Right hindlimb (tissue), 1 donor: Measurements from ENCODE around the gene GATA3.

Source experiments
- DNase-seq: peaks from one replicate; pipeline ENCODE4 v3.0.0-alpha.2; 2018

Gene GATA3

GRCh38 chr10:8065651-8066050 is 11.2 kb downstream of the GATA3 start:
- DNase-seq: no peak

DNA sequence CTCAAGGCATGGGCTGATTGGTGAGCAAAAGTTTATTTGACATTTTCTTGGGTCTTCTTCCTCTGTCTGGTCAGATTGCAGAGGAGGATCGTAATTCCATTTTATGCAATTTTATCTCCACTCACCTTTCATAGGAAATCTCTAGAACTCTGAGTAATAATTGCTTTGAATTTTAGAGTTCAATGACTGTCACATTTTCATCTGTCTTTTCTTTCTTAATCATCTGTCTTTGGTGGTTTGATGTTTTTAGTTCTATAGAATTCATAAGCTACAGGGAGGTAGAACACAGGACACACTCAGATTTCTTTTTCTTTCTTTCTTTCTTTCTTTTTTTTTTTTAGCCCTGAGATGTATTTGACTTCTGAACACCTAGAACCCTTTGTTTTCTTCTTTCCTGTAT is 11.6 kb downstream of the GATA3 start:
- DNase-seq: no peak

DNA sequence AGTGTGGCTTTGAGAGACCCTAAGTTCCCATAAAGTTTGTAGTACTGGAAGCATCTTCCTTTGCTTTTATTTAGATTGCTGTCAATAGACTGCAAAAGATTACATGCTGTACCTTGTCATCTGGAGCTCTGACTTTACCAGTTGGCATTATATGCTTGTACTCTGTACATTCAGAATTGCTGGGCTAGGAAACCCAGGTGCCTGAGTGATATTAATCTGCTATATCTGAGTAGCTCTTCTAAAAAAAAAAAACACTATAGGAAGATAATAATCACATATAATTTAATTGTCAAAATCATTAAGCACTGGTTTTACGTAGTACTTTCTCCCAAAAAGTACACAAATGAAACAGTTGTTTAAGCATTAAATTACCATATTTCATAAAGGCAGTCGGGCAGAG is 12.3 kb downstream of the GATA3 start:
- DNase-seq: no peak

DNA sequence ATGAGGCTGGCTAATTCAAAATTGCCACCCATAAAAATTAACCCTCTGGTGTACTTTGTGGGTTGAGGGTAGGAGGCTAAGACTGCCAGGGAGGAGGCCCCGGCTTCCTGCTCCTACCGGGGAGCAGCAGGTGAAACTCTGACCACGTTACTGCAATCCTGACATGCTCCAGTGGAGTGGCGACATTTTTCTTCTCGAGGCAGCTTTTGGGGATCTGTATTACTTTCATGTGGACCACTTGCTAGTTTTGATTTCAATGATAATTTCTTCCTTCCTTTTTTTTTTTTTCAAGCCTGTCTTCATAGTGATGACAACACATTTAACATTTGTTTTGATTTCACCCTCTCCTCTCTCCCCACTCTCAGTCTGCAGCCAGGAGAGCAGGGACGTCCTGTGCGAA is 14.6 kb downstream of the GATA3 start:
- DNase-seq: no peak

DNA sequence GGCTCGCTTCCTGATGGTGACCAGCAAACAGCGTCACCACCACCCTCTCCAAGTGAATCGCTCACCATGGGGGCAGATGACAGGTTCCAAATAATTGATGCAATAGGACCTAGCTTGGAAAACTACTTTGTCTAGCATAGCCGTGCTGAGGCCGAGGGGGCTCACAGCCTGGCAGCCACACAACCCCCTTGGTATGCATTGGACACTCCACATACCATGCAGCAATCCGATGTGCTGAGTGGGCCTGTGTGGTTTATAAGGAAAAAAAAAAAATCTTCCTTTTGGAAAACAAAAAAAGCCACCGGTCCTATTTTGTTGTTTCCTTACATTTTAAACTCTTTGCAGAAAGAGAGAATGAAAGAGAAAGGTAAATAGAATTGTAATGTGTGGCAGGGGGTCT is 15.1 kb downstream of the GATA3 start:
- DNase-seq: no peak

GRCh38 chr10:8070440-8070839 is 16.0 kb downstream of the GATA3 start:
- no peak for DNase-seq

DNA sequence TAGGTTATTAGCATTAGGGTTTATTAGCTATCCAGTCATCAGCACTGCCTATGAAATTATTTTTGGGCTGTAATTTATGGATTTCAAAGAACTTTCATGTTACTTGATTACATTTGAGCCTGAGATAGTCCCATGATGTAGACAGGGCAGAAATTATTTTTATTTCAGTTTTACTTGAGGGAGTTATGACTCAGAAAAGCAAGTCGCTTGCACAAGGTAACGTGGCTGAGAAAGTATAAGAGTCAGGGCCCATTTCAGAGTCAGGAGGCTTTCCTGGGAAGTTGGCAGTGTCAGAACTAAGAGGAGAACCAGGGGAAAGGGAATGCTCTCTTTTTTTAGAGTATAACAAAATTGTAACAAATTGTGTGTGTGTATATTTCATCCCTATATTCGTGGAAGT is 16.5 kb downstream of the GATA3 start:
- no peak for DNase-seq

DNA sequence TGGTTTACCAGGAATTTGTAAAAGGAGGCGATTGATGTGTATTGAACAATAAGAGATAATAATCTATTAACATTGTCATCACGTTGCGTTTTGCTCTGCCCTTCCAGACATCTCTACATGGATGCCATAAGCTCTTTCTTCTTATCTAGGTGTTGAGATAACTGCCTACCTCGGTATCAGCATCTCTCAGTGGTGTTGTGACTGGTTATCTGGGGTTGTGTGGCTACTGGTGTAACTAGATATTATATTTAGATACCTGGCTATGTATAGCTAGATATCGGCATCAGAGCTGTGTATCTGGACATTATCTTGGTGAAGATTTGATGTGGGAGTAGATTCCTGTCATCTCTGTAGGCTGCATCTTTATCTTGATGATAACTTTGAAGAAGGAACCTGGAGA is 17.2 kb downstream of the GATA3 start:
- DNase-seq: no peak

- no peak for DNase-seq
Measured at GRCh38 chr10:8072211-8072610, 17.7 kb downstream of the GATA3 start.

DNA sequence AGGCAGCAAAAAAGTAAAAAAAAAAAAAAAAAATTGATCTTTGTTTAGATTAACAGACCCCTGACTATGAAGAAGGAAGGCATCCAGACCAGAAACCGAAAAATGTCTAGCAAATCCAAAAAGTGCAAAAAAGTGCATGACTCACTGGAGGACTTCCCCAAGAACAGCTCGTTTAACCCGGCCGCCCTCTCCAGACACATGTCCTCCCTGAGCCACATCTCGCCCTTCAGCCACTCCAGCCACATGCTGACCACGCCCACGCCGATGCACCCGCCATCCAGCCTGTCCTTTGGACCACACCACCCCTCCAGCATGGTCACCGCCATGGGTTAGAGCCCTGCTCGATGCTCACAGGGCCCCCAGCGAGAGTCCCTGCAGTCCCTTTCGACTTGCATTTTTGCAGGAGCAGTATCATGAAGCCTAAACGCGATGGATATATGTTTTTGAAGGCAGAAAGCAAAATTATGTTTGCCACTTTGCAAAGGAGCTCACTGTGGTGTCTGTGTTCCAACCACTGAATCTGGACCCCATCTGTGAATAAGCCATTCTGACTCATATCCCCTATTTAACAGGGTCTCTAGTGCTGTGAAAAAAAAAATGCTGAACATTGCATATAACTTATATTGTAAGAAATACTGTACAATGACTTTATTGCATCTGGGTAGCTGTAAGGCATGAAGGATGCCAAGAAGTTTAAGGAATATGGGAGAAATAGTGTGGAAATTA is 19.4 kb downstream of the GATA3 start:
- no peak for DNase-seq

GRCh38 chr10:8074881-8075280 is 20.4 kb downstream of the GATA3 start:
- no peak for DNase-seq

GRCh38 chr10:8075282-8076260 is 21.1 kb downstream of the GATA3 start:
- DNase-seq: no peak

- no peak for DNase-seq
Measured at GRCh38 chr10:8076933-8077332, 22.4 kb downstream of the GATA3 start.

GRCh38 chr10:8078027-8078426 is 23.5 kb downstream of the GATA3 start:
- DNase-seq: no peak

DNA sequence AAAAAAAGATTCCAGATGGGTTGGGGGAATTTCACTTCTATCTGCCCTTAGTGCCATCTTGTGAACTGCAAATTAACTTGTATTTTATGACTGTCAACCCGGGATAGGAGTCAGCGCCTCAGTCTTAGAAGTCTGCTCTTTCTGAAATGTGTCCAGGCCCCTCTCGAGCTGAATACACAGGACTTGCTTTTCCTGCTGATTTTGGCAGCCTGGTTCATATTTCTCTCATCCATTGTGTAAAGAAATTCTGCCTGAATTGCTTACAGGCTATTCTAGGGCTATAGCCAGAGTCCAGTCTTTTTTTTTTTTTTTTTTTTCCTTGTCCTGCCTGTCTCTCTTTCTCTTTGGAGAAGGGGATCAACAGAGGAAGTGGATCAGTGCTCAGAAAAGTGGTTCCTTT is 24.6 kb downstream of the GATA3 start:
- DNase-seq: no peak

DNA sequence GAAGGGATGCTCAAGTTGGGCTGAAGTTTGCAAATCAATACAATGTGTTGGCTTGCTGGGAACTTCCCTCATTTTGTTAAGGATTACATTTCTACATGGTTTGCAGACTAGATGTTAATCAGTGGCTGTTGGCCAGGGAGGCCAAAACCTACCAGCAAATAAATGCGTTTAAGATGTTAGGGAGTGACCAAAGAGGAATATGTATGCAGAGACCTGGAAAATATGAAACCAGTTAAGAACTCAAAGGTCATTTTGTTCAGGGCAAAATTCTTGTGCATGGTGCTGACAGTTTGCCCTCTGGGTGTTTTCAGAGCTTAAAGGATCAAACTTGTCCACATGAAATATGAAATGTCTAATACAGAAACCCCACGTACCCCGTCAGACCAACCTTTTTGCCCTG is 30.3 kb downstream of the GATA3 start:
- no peak for DNase-seq

DNA sequence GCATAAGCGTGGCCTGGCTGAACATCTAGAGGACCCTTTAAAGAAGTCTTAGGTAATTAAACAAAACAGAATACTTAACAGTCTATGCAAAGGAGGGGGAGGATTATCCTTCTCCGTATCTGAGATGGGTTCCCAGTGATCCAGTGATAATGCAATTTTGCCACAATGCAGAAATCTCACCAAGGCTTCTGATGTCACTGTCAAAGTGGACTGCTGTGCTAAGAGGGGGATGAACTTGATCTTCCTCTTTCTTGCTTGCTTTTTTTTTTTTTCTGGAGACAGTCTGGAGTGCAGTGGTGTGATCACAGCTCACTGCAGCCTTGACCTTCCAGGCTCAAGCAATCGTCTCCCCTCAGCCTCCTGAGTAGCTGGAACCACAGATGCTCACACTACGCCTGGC is 30.8 kb downstream of the GATA3 start:
- no peak for DNase-seq

GRCh38 chr10:8086315-8086714 is 31.8 kb downstream of the GATA3 start:
- no peak for DNase-seq

DNA sequence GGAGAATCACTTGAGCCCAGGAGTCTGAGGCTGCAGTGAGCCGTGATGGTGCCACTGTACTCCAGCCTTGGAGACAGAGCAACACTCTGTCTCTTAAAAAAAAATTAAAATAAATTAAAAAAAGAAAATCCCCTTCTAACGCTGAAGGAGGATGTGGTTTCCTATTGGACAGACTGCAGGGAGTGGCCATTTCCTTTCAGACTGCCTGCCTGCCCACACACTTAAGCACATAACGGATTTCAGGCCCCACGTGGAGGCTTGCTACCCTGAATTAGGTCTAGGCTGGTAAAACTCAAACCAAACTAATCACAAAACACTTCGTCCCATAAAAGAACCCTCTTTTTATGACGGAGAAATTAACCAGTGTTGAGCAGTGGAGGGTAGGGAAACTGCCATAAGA is 34.0 kb downstream of the GATA3 start:
- no peak for DNase-seq

GRCh38 chr10:8092428-8092827 is 37.9 kb downstream of the GATA3 start:
- no peak for DNase-seq

- no peak for DNase-seq
Measured at GRCh38 chr10:8095959-8096358, 41.5 kb downstream of the GATA3 start.

GRCh38 chr10:8096931-8097330 is 42.4 kb downstream of the GATA3 start:
- DNase-seq: no peak

DNA sequence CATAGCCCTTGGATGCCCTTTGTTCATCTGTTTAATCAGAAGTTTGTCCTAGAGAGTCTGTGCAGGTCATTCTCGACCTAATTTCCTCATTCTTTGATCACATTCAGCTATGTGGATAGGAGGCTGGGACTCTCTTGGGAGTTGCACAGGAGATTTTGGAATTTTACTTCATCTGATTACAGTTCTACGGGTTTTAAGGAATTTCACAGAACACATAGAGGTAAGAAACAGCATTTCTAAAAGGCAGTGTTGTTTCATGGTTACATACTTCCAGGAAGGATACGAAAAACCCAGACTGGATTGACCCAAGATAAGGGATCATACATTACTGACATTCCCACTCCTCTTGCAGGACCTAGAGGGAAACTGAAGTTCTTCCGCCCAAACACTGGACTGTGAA is 45.9 kb downstream of the GATA3 start:
- no peak for DNase-seq

DNA sequence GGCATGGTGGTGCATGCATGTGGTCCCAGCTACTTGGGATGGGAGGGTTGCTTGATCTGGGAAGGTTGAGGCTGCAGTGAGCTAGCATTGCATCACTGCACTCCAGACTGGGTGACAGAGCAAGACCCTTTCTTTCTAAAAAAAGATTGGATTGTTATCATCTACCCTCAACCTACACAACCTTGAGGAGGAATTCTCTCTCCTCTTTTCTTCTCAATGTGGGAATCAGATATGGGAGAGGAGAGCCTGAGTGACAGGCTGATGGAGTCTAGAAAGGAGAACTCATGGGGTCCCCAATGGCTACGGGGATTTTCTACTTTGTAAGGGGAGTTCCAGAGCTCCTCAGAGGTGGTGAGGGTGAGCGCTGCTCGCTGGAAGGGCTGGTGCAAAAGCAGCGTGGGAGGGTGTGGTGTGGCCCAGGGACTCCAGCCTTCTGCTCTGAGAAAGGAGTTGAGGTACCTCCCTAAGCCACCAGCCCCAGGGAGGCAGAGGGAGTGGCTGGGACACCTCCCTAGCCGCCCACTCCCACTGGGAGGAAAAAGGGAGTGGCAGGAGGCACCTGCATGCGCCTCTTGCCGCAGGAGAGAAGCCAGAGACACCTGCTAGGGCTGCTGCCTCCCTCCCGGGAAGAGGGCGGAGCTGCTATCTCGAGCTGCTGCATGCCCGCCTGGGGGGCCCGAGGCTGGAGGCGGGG is 48.4 kb downstream of the GATA3 start:
- no peak for DNase-seq
